NCI-H1417 treated with DMSO at 0.1 percent for 48 hours (cell line): ENCODE results near the gene UBQLNL.

Source experiments
- DNase-seq: peaks from one replicate; lab custom pipeline; 2025; lab: John Stamatoyannopoulos, UW

Gene UBQLNL

GRCh38 chr11:5516599-5516998 lies at the start of gene UBQLNL:
Gene UBQLNL, minus strand, starts transcription at chr11:5516699. Its CDS starts 258 bp downstream, at chr11:5516441.
- no peak for DNase-seq

GRCh38 chr11:5564259-5565019 lies 47.9 kb upstream of the UBQLNL start:
- no peak for DNase-seq

- DNase-seq = no peak
These were observed 41.3 kb upstream of the UBQLNL start for GRCh38 chr11:5557751-5558150.

- no peak for DNase-seq
These were observed 40.2 kb upstream of the UBQLNL start for GRCh38 chr11:5556596-5557188.

- no peak for DNase-seq
These were observed 36.8 kb upstream of the UBQLNL start for GRCh38 chr11:5553343-5553742.

- no peak for DNase-seq
These were observed 34.1 kb upstream of the UBQLNL start for GRCh38 chr11:5550440-5551095.

GRCh38 chr11:5548440-5548839 lies 31.9 kb upstream of the UBQLNL start, which contains the start of gene OR52H1:
Gene OR52H1, minus strand, starts transcription at chr11:5548540. Its CDS starts 3,035 bp downstream, at chr11:5545505.
- no peak for DNase-seq

GRCh38 chr11:5547982-5548381 lies 31.5 kb upstream of the UBQLNL start:
- no peak for DNase-seq

- no peak for DNase-seq
These were observed 30.0 kb upstream of the UBQLNL start for GRCh38 chr11:5546457-5546856.

- DNase-seq = no peak
These were observed 24.9 kb upstream of the UBQLNL start for GRCh38 chr11:5541427-5541826.

GRCh38 chr11:5536482-5536881 lies 20.0 kb upstream of the UBQLNL start:
- DNase-seq = no peak

GRCh38 chr11:5534046-5534445 lies 17.5 kb upstream of the UBQLNL start:
- DNase-seq = no peak

- no peak for DNase-seq
These were observed 14.7 kb upstream of the UBQLNL start for GRCh38 chr11:5531053-5531831.

GRCh38 chr11:5528495-5528894 lies 12.0 kb upstream of the UBQLNL start:
- no peak for DNase-seq

GRCh38 chr11:5527716-5528115 lies 11.2 kb upstream of the UBQLNL start:
- no peak for DNase-seq

GRCh38 chr11:5524756-5525155 lies 8.3 kb upstream of the UBQLNL start:
- no peak for DNase-seq

- DNase-seq = no peak
These were observed 5.8 kb upstream of the UBQLNL start for GRCh38 chr11:5522308-5522707.

- DNase-seq = no peak
These were observed 5.0 kb upstream of the UBQLNL start for GRCh38 chr11:5521540-5521939.

- DNase-seq = no peak
These were observed 1.7 kb downstream of the UBQLNL start for GRCh38 chr11:5514841-5515240.

GRCh38 chr11:5509803-5510202 lies 6.7 kb downstream of the UBQLNL start, which contains the start of gene UBQLN3:
Gene UBQLN3, minus strand, starts transcription at chr11:5509957. Its CDS starts 399 bp downstream, at chr11:5509558.
- DNase-seq = no peak

- DNase-seq = no peak
These were observed 7.9 kb downstream of the UBQLNL start for GRCh38 chr11:5508605-5509004.

GRCh38 chr11:5507933-5508305 lies 8.6 kb downstream of the UBQLNL start:
- no peak for DNase-seq
